K562 (cell line): ENCODE results near the gene MVP. TPM values are rescaled to one million over a fixed set of nuclear protein-coding genes. Genes with fewer than 3 reads are reported as not detected.

Experiments
- BCL6 ChIP-seq: fragments of 250-450 bp; sonication (Bioruptor Pico); IDR thresholded peaks from 2 replicates; pipeline ENCODE4 v1.4.0; 2020
- CBFA2T3 ChIP-seq: fragments of 450-650 bp; IDR thresholded peaks from 2 replicates; pipeline ENCODE4 v1.6.1; 2017
- CEBPB ChIP-seq: fragments of 450-650 bp; IDR thresholded peaks from 2 replicates; pipeline ENCODE4 v1.6.1; 2016; ENCODE audit warnings: missing genetic modification characterization, missing compliant biosample characterization
- CLOCK ChIP-seq: fragments of 250-450 bp; sonication (Bioruptor Pico); IDR thresholded peaks from 2 replicates; pipeline ENCODE4 v1.4.0; 2020; ENCODE audit warnings: mild to moderate bottlenecking, moderate library complexity, borderline replicate concordance
- DDX20 ChIP-seq: fragments of 450-650 bp; IDR thresholded peaks from 2 replicates; pipeline ENCODE4 v1.6.1; 2016; ENCODE audit warnings: missing genetic modification characterization, low read depth, mild to moderate bottlenecking, missing compliant biosample characterization, moderate library complexity
- GTF2A2 ChIP-seq: IDR thresholded peaks from 2 replicates; pipeline ENCODE4 v1.6.1; 2016; ENCODE audit warnings: mild to moderate bottlenecking, missing genetic modification characterization, missing compliant biosample characterization
- HBP1 ChIP-seq: fragments of 450-650 bp; formaldehyde crosslinking; IDR thresholded peaks from 2 replicates; pipeline ENCODE4 v1.4.0; 2022; ENCODE audit warnings: missing genetic modification characterization
- HDAC8 ChIP-seq: fragments of 450-650 bp; IDR thresholded peaks from 2 replicates; pipeline ENCODE4 v1.6.1; 2016; ENCODE audit warnings: mild to moderate bottlenecking, missing genetic modification characterization, moderate library complexity, missing compliant biosample characterization
- HIVEP1 ChIP-seq: fragments of 250-450 bp; sonication (Bioruptor Pico); IDR thresholded peaks from 2 replicates; pipeline ENCODE4 v1.4.0; 2020; ENCODE audit warnings: mild to moderate bottlenecking
- ILK ChIP-seq: fragments of 450-650 bp; IDR thresholded peaks from 2 replicates; pipeline ENCODE4 v1.6.1; 2016; ENCODE audit warnings: missing genetic modification characterization, low read depth, mild to moderate bottlenecking, missing compliant biosample characterization, moderate library complexity, borderline replicate concordance
- KLF6 ChIP-seq: fragments of 250-450 bp; sonication (Bioruptor Pico); IDR thresholded peaks from 2 replicates; pipeline ENCODE4 v1.4.0; 2020; ENCODE audit warnings: mild to moderate bottlenecking, moderate library complexity, borderline replicate concordance
- L3MBTL2 ChIP-seq: fragments of 450-650 bp; IDR thresholded peaks from 2 replicates; pipeline ENCODE4 v1.6.1; 2016; ENCODE audit warnings: mild to moderate bottlenecking, moderate library complexity
- MAZ ChIP-seq, 2 experiments: fragments of 450-650 bp in 1 of 2; sonication (generic) in 1 of 2; formaldehyde crosslinking; IDR thresholded peaks in 1 of 2; conservative IDR thresholded peaks in 1 of 2; 2 replicates each; pipeline versions ENCODE4 v1.4.0 to v1.5.0; 2020; ENCODE audit warnings: mild to moderate bottlenecking in 1 of 2, missing genetic modification reagents in 1 of 2
- MEIS2 ChIP-seq: fragments of 450-650 bp; IDR thresholded peaks from 2 replicates; pipeline ENCODE4 v1.6.1; 2014; ENCODE audit warnings: mild to moderate bottlenecking; ENCODE audit not compliant: partially characterized antibody
- SMARCE1 ChIP-seq: fragments of 450-650 bp; IDR thresholded peaks from 2 replicates; pipeline ENCODE4 v1.7.1; 2016; ENCODE audit warnings: mild to moderate bottlenecking
- SOX6 ChIP-seq: fragments of 450-650 bp; IDR thresholded peaks from 2 replicates; pipeline ENCODE4 v1.6.1; 2014; ENCODE audit warnings: mild to moderate bottlenecking
- ZBTB9 ChIP-seq: fragments of 450-650 bp; formaldehyde crosslinking; IDR thresholded peaks from 2 replicates; pipeline ENCODE4 v1.4.0; 2020; ENCODE audit warnings: mild to moderate bottlenecking, moderate library complexity
- ZFX ChIP-seq: sonication (generic); formaldehyde crosslinking; IDR thresholded peaks from 2 replicates; pipeline ENCODE4 v1.8.0; 2022; ENCODE audit warnings: mild to moderate bottlenecking, missing genetic modification reagents, moderate library complexity
- ZNF324 ChIP-seq: fragments of 250-450 bp; sonication (Bioruptor Pico); IDR thresholded peaks from 2 replicates; pipeline ENCODE4 v1.4.0; 2020; ENCODE audit warnings: mild to moderate bottlenecking
- ZNF395 ChIP-seq: fragments of 200-800 bp; sonication (Bioruptor generic); IDR thresholded peaks from 2 replicates; pipeline ENCODE4 v1.6.1; 2017; ENCODE audit warnings: missing genetic modification characterization, missing compliant biosample characterization
- ZNF561 ChIP-seq: fragments of 450-650 bp; formaldehyde crosslinking; conservative IDR thresholded peaks from 2 replicates; pipeline ENCODE4 v1.4.0; 2020; ENCODE audit warnings: mild to moderate bottlenecking, moderate library complexity
- polyA plus RNA-seq, 8 experiments: library from polyadenylated mRNA; depleted of rRNA in 4 of 8; stranded (reverse) in 5 of 8; unstranded in 3 of 8; fragments of >200 nt; fragmentation: Nextera tagmentation in 2 of 8; fragmentation: Illumina TruSeq in 1 of 8; extraction: Ambion mirVana in 2 of 8; extraction: Trizol in 1 of 8; gene quantifications; 2 replicates each; pipeline versions ENCODE4 v1.2.1 to v1.2.3, GENCODE V29; 2011 to 2014; ENCODE audit warnings: inconsistent platforms in 1 of 8, missing spikeins in 1 of 8
- total RNA-seq, 7 experiments: library from RNA; depleted of rRNA in 6 of 7; stranded (reverse); fragments of >200 nt in 6 of 7; fragmentation: Illumina TruSeq in 2 of 7; extraction: Trizol in 2 of 7; gene quantifications; 2 replicates each; pipeline versions ENCODE4 v1.2.1 to v1.2.3, GENCODE V29; 2011 to 2021; ENCODE audit warnings: low replicate concordance in 1 of 7

The MVP gene
- total and polyA plus RNA-seq, 9 of the 15 experiments (the other 6 are each of a cell fraction or from before 2014, with no cell fraction given) = 0.39 to 1.9 (median 0.76) TPM; not detected in 2

- TF ChIP-seq HDAC8 (peak; percentile 95), CEBPB (peak; percentile 77), HIVEP1 (CRISPR knock-in tag) (peak; percentile 85; the same call in 1 of the 2 replicates), MEIS2 (peak; percentile 41), KLF6 (CRISPR knock-in tag) (peak; percentile 95), GTF2A2 (peak; percentile 85), SOX6 (peak; percentile 77), ILK (tag) (peak; percentile 74; the same call in 1 of the 2 replicates), ZNF324 (CRISPR knock-in tag) (peak; percentile 42; the same call in 1 of the 2 replicates), HBP1 (CRISPR knock-in tag) (0 out of 2 replicates have a peak, but pooled peaks have one; percentile 42), ZNF561 (CRISPR knock-in tag) (0 out of 2 replicates have a peak, but pooled peaks have one; percentile 23), BCL6 (CRISPR knock-in tag) (peak; percentile 88), ZNF395 (CRISPR knock-in tag) (peak; percentile 98), ZBTB9 (CRISPR knock-in tag) (peak; percentile 94), ZFX (CRISPR knock-in tag) (peak; percentile 42; the same call in 1 of the 2 replicates), SMARCE1 (peak; percentile 35; the same call in 1 of the 2 replicates), L3MBTL2 (peak; percentile 25; the same call in 1 of the 2 replicates), MAZ (CRISPR knock-in tag; conservative IDR thresholded peaks at IDR 0.05 in 1 of 2, IDR thresholded peaks at IDR 0.05 in 1 of 2) (peak in 1 of 2 experiments; percentile 67; a peak in 2 of 4 replicates), CLOCK (CRISPR knock-in tag) (peak; percentile 67; the same call in 1 of the 2 replicates), CBFA2T3 (peak; percentile 75), DDX20 (peak; percentile 98)
These were observed 36.9 kb upstream of the MVP start (continued) for GRCh38 chr16:29783094-29783953.
